ENCODE measurements around the gene LRP1B. TPM values are rescaled to one million over a fixed set of nuclear protein-coding genes. Genes with fewer than 3 reads are reported as not detected.

Gene LRP1B
- total RNA-seq, 1 experiment from 2014 or later: 0.52 TPM

- TF ChIP-seq PRDM15 (CRISPR knock-in tag; IDR thresholded peaks at IDR 0.05) (no peak), ZNF396 (CRISPR knock-in tag; IDR thresholded peaks at IDR 0.05; ENCODE audit: borderline replicate concordance) (no peak), ZNF532 (CRISPR knock-in tag; IDR thresholded peaks at IDR 0.05; ENCODE audit: borderline replicate concordance) (no peak)
Observed at GRCh38 chr2:140701726-140702125, 1429.1 kb downstream of the LRP1B start (continued).

- ATAC-seq (no peak), DNase-seq (ENCODE audit: low spot score) (no peak)
- ChIA-PET CTCF (no interaction called here), POLR2A (no interaction called here)
- no peak overlapping the region for H3K4me3 Mint-ChIP-seq
- no peaks in the 10 kb centered on the region for H3K4me1 Mint-ChIP-seq
- H3K27ac Mint-ChIP-seq: no peak overlapping the region
- H3K27me3 Mint-ChIP-seq (ENCODE audit: low read depth): no peaks in the 10 kb centered on the region; the same call in 1 of the 2 replicates
- no peaks in the 10 kb centered on the region for H3K9me3 Mint-ChIP-seq
- H3K36me3 Mint-ChIP-seq: no peaks in the 10 kb centered on the region
- TF ChIP-seq ATF2 (CRISPR knock-in tag; IDR thresholded peaks at IDR 0.05; ENCODE audit: borderline replicate concordance, low read depth) (no peak), E2F1 (CRISPR knock-in tag; IDR thresholded peaks at IDR 0.05) (no peak), ZNF219 (CRISPR knock-in tag; IDR thresholded peaks at IDR 0.05; ENCODE audit: borderline replicate concordance) (no peak), ZNF281 (CRISPR knock-in tag; IDR thresholded peaks at IDR 0.05) (no peak), CDX4 (CRISPR knock-in tag; IDR thresholded peaks at IDR 0.05; ENCODE audit: borderline replicate concordance) (no peak), IRF2 (CRISPR knock-in tag; IDR thresholded peaks at IDR 0.05; ENCODE audit: borderline replicate concordance, low read depth) (no peak), CREB1 (CRISPR knock-in tag; IDR thresholded peaks at IDR 0.05) (no peak), ESRRA (CRISPR knock-in tag; IDR thresholded peaks at IDR 0.05; ENCODE audit: borderline replicate concordance) (no peak), KAT7 (CRISPR knock-in tag; IDR thresholded peaks at IDR 0.05; ENCODE audit: borderline replicate concordance) (no peak), ZNF512 (CRISPR knock-in tag; IDR thresholded peaks at IDR 0.05; ENCODE audit: borderline replicate concordance) (no peak), NFE2L1 (CRISPR knock-in tag; IDR thresholded peaks at IDR 0.05) (no peak), AR (CRISPR knock-in tag; IDR thresholded peaks at IDR 0.05) (no peak), SMAD3 (CRISPR knock-in tag; IDR thresholded peaks at IDR 0.05; ENCODE audit: borderline replicate concordance) (no peak)
Observed at GRCh38 chr2:140698636-140699035, 1432.2 kb downstream of the LRP1B start.

Data from WTC11 (cell line).